ENCODE results near the gene PLCXD3.

GRCh38 chr5:41537581-41537980 is 27.2 kb upstream of the PLCXD3 start:
- TF ChIP-seq CTCF (optimal IDR thresholded peaks at IDR 0.05 in 1 of 3, IDR thresholded peaks at IDR 0.05 in 1 of 3, conservative IDR thresholded peaks at IDR 0.05 in 1 of 3; ENCODE audit: extremely low read depth in 1 of 3, insufficient read depth in 2 of 3, low read length in 3 of 3) (no peak), EZH2 (IDR thresholded peaks at IDR 0.05; ENCODE audit: low read length) (no peak)
